HG02571 (cell line): Measurements from ENCODE around the gene PLBD1.

Experiments used
- ATAC-seq: cut with Tn5 transposase; IDR thresholded peaks from one replicate; pipeline ENCODE4 v1.9.1; 2021; ENCODE audit warnings: mild to moderate bottlenecking, moderate library complexity; ENCODE audit not compliant: unreplicated experiment

The PLBD1 gene

DNA sequence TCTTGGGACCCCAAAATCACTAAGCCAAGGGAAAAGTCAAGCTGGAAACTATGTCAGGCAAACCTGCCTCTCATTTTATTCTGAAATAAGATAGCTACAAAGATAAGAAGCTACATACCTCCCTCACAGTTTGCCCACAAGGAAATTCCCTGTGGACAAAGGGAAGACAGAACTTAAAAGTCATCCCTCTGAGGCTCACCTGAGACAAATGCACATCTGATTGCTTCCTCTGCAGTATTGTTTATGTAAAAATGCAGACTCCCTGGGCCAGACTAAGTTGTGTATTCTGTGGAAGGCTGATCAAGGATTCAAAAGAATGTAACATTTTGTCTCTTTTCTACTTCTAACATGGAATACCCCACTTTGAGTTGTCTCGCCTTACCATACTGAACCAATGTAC lies 2.5 kb upstream of the PLBD1 start:
- no peak for ATAC-seq

GRCh38 chr12:14564336-14564959 lies 3.2 kb downstream of the PLBD1 start:
- no peak for ATAC-seq

GRCh38 chr12:14563046-14563445 lies 4.6 kb downstream of the PLBD1 start:
- no peak for ATAC-seq

DNA sequence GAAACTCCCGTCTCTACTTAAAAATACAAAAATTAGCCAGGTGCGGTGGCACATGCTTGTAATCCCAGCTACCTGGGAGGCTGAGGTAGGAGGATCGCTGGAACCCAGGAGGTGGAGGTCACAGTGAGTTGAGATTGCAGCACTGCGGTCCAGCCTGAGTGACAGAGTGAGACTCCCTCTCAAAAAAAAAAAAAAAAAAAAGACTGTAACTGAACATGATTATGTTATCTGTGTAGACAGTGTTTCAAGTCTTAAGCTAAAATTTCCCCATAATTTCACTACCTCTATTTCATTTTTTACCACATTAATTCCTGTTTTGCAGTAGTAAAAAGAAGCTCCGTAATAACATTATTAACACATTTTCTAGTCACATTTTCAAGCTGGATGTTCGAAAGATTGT lies 5.4 kb downstream of the PLBD1 start:
- no peak for ATAC-seq

DNA sequence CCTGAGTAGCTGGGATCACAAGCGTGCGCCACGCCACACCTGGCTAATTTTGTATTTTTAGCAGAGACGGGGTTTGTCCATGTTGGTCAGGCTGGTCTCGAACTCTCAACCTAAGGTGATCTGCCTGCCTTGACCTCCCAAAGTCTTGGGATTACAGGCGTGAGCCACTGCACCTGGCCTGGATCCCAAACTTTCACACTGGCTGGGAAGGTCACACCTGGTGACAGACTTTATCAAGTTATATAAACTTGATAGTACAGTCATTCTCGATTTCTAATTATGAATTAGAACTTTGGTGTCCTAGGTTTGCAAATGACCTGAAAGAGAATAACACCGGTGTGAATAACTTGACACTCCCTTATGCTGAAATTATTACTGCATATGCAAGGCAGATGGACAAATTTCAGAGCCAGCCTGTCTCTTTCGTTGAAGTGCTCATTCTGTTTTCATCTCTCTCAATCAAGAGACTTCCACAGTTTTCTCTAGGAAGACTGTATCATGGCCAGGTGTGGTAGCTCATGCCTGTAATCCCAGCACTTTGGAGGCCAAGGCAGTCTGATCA lies 5.9 kb downstream of the PLBD1 start:
- no peak for ATAC-seq

GRCh38 chr12:14560904-14561574 lies 6.6 kb downstream of the PLBD1 start:
- ATAC-seq = no peak

GRCh38 chr12:14558473-14558959 lies 9.2 kb downstream of the PLBD1 start:
- no peak for ATAC-seq

- no peak for ATAC-seq
Observed at GRCh38 chr12:14557966-14558365, 9.7 kb downstream of the PLBD1 start.

GRCh38 chr12:14554281-14555007 lies 13.2 kb downstream of the PLBD1 start:
- ATAC-seq = no peak

DNA sequence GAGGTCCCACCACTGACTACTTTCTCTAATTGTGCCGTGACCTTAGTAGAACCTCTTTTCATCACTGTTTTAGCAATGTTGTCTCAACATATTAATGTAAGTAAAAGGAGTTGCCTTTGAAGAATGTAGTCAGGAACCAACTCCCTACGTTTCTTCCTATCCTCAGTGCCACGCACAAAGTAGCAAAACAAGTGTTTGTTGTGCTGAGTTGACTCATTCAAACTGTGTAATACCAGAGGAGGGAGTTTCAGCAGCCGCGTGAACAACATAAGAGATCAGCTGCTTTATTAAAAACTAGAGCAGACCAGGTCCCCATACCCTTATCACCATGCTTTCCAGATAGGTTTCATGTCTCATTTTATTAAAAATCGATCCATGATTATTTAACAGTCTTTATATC lies 19.1 kb downstream of the PLBD1 start:
- ATAC-seq = no peak

- ATAC-seq = no peak
Observed at GRCh38 chr12:14547571-14547970, 20.1 kb downstream of the PLBD1 start.

- ATAC-seq = no peak
Observed at GRCh38 chr12:14545144-14546124, 22.2 kb downstream of the PLBD1 start.

- no peak for ATAC-seq
Observed at GRCh38 chr12:14540801-14541462, 26.8 kb downstream of the PLBD1 start.

GRCh38 chr12:14537088-14537487 lies 30.6 kb downstream of the PLBD1 start:
- ATAC-seq = no peak

DNA sequence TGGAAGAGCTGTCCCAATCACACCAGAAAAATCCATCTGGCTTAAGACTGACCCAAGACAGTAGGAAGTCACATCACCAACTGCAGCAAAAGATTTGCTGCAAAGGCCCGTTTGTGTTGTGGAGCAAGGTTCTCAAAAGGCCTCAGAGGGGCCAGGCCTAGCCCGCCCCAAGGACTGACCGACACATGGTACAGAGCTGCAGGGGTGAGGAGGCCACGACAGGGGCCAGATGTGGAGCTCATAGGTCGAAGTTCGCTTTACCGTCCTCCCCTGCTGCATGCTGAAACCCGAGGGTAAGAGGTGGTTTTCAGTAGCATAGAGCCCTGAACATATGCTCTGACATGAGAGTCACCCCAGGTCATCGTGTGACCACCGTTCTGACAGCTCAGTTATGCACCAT lies 35.5 kb downstream of the PLBD1 start:
- no peak for ATAC-seq

- no peak for ATAC-seq
Observed at GRCh38 chr12:14525964-14526363, 41.7 kb downstream of the PLBD1 start.

DNA sequence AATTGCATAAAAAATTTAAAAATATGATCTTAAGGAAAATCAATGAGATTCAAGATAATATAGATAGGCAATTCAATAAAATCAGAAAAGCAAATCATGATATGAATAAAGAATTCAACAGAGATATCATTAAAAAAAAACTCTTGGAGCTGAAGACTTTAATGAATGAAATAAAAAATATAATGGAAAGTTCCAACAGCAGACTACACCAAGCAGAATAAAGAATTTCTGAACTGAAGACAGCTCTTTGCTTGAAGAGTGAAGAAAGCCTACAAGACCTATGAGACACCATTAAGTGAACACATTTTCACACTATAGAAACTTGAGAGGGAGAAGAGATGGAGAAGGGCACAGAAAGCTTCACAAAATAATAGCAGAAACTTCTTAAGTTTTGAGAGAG lies 45.9 kb downstream of the PLBD1 start:
- no peak for ATAC-seq

DNA sequence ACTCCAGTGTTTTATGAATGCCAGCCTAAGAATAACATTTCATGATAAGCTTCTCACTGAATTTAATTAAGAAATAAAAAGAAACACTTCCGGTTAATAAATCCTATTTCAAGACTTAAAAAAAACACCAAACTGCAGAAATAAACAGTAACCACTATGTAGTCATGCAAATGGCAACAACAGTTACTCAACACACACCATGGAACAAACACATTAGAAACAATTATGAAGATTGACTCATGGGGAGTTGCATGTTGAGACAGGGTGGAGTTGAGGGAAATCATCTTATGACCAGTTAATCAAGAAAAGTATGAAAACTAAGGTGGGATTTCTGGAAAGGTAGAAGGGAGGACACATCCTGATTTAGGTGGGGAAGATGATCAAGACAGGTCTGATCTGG lies 52.7 kb downstream of the PLBD1 start:
- ATAC-seq = no peak

DNA sequence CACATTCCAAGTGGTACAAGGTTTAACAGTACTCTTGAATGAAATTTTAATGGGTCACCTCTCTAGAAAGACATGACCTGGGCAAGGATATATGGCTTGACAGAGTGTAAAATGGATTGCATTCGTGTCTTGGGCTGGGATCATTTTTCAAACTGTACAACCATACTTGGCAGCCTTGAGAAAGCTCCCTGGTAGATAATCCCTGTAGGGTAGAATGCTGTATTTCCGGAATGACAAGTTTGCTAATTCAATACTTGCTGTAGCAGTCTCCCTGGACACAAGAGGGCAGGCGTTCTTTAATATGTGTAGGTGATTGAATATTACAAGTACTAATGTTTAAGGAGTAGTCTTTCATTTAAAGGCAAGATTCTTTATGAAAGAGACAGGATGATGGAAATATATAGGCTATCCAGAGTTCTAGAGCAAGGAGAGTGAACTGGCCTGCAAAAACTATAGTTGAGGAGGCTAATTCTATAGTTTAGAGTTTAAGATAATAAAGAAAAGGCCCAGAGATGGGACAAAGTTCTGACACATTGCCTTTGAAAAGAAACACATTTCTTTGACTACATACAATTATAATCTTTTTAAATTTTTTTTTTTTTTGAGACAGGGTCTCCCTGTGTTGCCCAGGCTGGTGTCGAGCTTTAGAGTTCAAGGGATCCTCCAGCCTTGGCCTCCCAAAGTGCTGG lies 53.4 kb downstream of the PLBD1 start:
- no peak for ATAC-seq
